PC-3 (cell line): Measurements from ENCODE around the gene MYO18A. TPM values are rescaled to one million over a fixed set of nuclear protein-coding genes. Genes with fewer than 3 reads are reported as not detected.
A peak's percentile ranks its signal among the peaks of the same experiment; 100 is the strongest.

Experiments used
- ATAC-seq: fragments of 200-7000 bp; cut with Tn5 transposase; 2 replicates; pipeline ENCODE4 v1.9.1; 2020; ENCODE audit warnings: mild to moderate bottlenecking, moderate library complexity
- BruUV-seq: library from RNA; stranded (reverse); fragments of 400-500 nt; replicated peaks from 2 replicates; lab custom pipeline; 2021; lab: Mats Ljungman, UMichigan
- CTCF ChIA-PET: fragments of 300-600 bp; sonication (Branson Sonifier 250); formaldehyde crosslinking; loops from one replicate; lab custom pipeline; 2022; ENCODE audit warnings: antibody characterized with exemption; lab: Charles Lee
- POLR2A ChIA-PET: fragments of 300-600 bp; sonication (Branson Sonifier 250); formaldehyde crosslinking; loops from one replicate; lab custom pipeline; 2022; ENCODE audit warnings: antibody characterized with exemption; ENCODE audit not compliant: unreplicated experiment; lab: Charles Lee
- DNase-seq: peaks from one replicate; pipeline ENCODE4 v3.0.0-alpha.2; 2015
- H2AFZ ChIP-seq: fragments of 300-600 bp; sonication (generic); 2 replicates; pipeline ENCODE4 v1.6.0; 2016; ENCODE audit warnings: antibody characterized with exemption, low read length
- H3F3A ChIP-seq: fragments of 300-600 bp; sonication (generic); one replicate; pipeline ENCODE4 v1.6.0; 2017; ENCODE audit warnings: antibody characterized with exemption, low read length, control low read depth, mild to moderate bottlenecking; ENCODE audit not compliant: unreplicated experiment
- H3K27ac ChIP-seq: fragments of 300-600 bp; sonication (generic); 2 replicates; pipeline ENCODE4 v1.5.1; 2016; ENCODE audit warnings: mild to moderate bottlenecking, low read length
- H3K27me3 ChIP-seq: fragments of 300-600 bp; sonication (generic); 2 replicates; pipeline ENCODE4 v1.6.1; 2016; ENCODE audit warnings: low read length, mixed read lengths
- H3K36me3 ChIP-seq: fragments of 300-600 bp; sonication (generic); 2 replicates; pipeline ENCODE4 v1.6.1; 2016; ENCODE audit warnings: low read depth, mixed run types, low read length, mixed read lengths
- H3K4me1 ChIP-seq: fragments of 300-600 bp; sonication (generic); 2 replicates; pipeline ENCODE4 v1.5.1; 2016; ENCODE audit warnings: low read length; ENCODE audit not compliant: insufficient read depth
- H3K4me2 ChIP-seq: fragments of 300-600 bp; sonication (generic); 2 replicates; pipeline ENCODE4 v1.6.0; 2016; ENCODE audit warnings: low read length
- H3K4me3 ChIP-seq: fragments of 300-600 bp; sonication (generic); 2 replicates; pipeline ENCODE4 v1.5.1; 2016; ENCODE audit warnings: mild to moderate bottlenecking, low read length, mixed read lengths
- H3K79me2 ChIP-seq: fragments of 300-600 bp; sonication (generic); 2 replicates; pipeline ENCODE4 v1.6.1; 2017; ENCODE audit warnings: low read length, mixed read lengths
- H3K9ac ChIP-seq: fragments of 300-600 bp; sonication (generic); 2 replicates; pipeline ENCODE4 v1.6.0; 2016; ENCODE audit warnings: mild to moderate bottlenecking, low read length
- H3K9me2 ChIP-seq: fragments of 300-600 bp; sonication (generic); replicated peaks from 2 replicates; pipeline ENCODE4 v1.6.1; 2016; ENCODE audit warnings: mixed run types, low read length, mixed read lengths
- H3K9me3 ChIP-seq: fragments of 300-600 bp; sonication (generic); 2 replicates; pipeline ENCODE4 v1.6.1; 2016; ENCODE audit warnings: low read length, mixed read lengths
- H4K20me1 ChIP-seq: fragments of 300-600 bp; sonication (generic); 2 replicates; pipeline ENCODE4 v1.6.1; 2016; ENCODE audit warnings: low read length, mixed read lengths
- CTCF ChIP-seq: fragments of 300-600 bp; sonication (generic); conservative IDR thresholded peaks from 2 replicates; pipeline ENCODE4 v1.5.1; 2017; ENCODE audit warnings: antibody characterized with exemption, low read depth, mild to moderate bottlenecking, low read length
- EZH2 ChIP-seq: fragments of 300-600 bp; sonication (generic); IDR thresholded peaks from one replicate; pipeline ENCODE4 v1.6.1; 2017; ENCODE audit warnings: antibody characterized with exemption, mild to moderate bottlenecking, low read length; ENCODE audit not compliant: unreplicated experiment
- EZH2phosphoT487 ChIP-seq: fragments of 300-600 bp; sonication (generic); IDR thresholded peaks from 2 replicates; pipeline ENCODE4 v1.6.1; 2018; ENCODE audit warnings: mild to moderate bottlenecking, antibody characterized with exemption, low read length, borderline replicate concordance
- intact Hi-C: fragments of 100-400 bp; cut with micrococcal nuclease; formaldehyde crosslinking; loops from 2 replicates; pipeline ENCODE4 v1.9.0; 2023
- total RNA-seq: library from RNA; depleted of rRNA; stranded (reverse); fragments of >200 nt; gene quantifications from 2 replicates; pipeline ENCODE4 v1.2.3, GENCODE V29; 2014

MYO18A gene
- total RNA-seq, 1 experiment from 2014 or later = 28.0 TPM

GRCh38 chr17:29155227-29155965 lies 24.8 kb downstream of the MYO18A start:
- H4K20me1 ChIP-seq = no peaks in the 10 kb centered on the region
- intact Hi-C loops = no loop called here

DNA sequence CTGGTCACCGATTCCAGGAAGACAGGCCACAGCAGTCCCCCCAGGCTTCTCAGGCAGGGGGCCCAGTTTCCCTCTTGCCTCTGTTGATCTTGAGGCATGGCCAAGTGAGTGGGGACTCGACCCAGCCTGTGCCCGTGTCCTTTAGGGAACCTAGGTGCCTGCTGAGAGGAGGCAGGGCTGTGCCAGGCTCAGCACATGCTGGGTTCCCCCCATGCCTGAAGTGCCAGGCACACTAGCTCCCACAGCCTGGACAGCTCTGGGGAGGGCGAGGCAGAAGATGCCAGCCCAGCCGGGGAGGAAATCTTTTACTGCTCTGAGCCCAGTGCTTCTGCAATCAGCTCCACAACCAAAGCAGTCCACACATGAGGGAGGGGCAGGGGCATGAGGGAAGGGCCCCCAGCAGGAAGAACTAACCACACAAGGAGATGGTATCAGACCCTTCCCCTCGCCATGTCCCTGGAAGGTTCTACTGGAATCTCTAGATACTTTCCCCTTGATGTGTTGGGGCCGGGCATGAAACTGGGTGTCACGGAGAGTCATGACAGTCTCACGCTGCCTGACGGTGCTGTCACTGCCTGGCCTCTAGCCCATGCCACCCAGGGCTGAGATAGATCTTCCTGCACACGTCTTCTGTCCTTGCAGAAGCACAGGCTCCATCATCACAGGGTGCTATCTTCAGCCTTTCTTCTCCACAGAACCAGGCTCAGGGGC lies 25.5 kb downstream of the MYO18A start:
- TF ChIP-seq EZH2 = no peak
- no peak for TF ChIP-seq EZH2phosphoT487
- TF ChIP-seq CTCF = no peak
- ChIA-PET POLR2A (no interaction called here), CTCF (interaction anchor here (1.6 kb wide), 1 partner anchor 25 kb away, joined by 13 read pairs; the partner anchor contains the start of gene MYO18A)
- intact Hi-C loops = no loop called here
- Histone ChIP-seq H3K36me3 (no peaks in the 10 kb centered on the region), H3K4me3 (no peak overlapping the region), H3K9me2 (no peaks in the 10 kb centered on the region), H3K79me2 (peaks cover 41% of the 10 kb centered on the region), H3K9me3 (no peaks in the 10 kb centered on the region), H3K27ac (peak overlapping the region; percentile 86), H3K4me1 (peaks cover 67% of the 10 kb centered on the region), H2AFZ (no peak overlapping the region; the same call in 1 of the 2 replicates), H4K20me1 (no peaks in the 10 kb centered on the region), H3F3A (no peaks in the 10 kb centered on the region), H3K4me2 (peak overlapping the region; percentile 47), H3K9ac (peak overlapping the region; percentile 47; the same call in 1 of the 2 replicates), H3K27me3 (no peaks in the 10 kb centered on the region)
- no TSS peak for BruUV-seq
- DNase-seq (no peak), ATAC-seq (peak; percentile 8)

More at GRCh38 chr17:29155227-29155965, 24.8 kb downstream of the MYO18A start:
- peak overlapping the region; percentile 47 for H3K4me2 ChIP-seq
- ChIA-PET POLR2A (interaction anchor here (0.5 kb wide), 1 partner anchor 24 kb away, joined by 4 read pairs; no protein-coding TSS in a partner anchor), CTCF (interaction anchor here (1.6 kb wide), 1 partner anchor 25 kb away, joined by 13 read pairs; the partner anchor contains the start of gene MYO18A)
- H2AFZ ChIP-seq = peak overlapping the region; percentile 35; the same call in 1 of the 2 replicates
- H3K9ac ChIP-seq = peak overlapping the region; percentile 47; the same call in 1 of the 2 replicates
- no peak overlapping the region for H3K4me3 ChIP-seq
- BruUV-seq = no TSS peak
- ATAC-seq (peak; percentile 79), DNase-seq (peak; percentile 74)
- peaks cover 60% of the 10 kb centered on the region for H3K4me1 ChIP-seq
- peaks cover 41% of the 10 kb centered on the region for H3K79me2 ChIP-seq
- peak overlapping the region; percentile 86 for H3K27ac ChIP-seq
- H3K9me3 ChIP-seq = no peaks in the 10 kb centered on the region
- H3K36me3 ChIP-seq = no peaks in the 10 kb centered on the region
- H3K27me3 ChIP-seq = no peaks in the 10 kb centered on the region
- H3F3A ChIP-seq = no peaks in the 10 kb centered on the region
- TF ChIP-seq EZH2phosphoT487 (no peak), CTCF (no peak), EZH2 (no peak)
- no peaks in the 10 kb centered on the region for H3K9me2 ChIP-seq
